ENCODE results near the gene RAPGEF1. TPM values are rescaled to one million over a fixed set of nuclear protein-coding genes. Genes with fewer than 3 reads are reported as not detected.

RAPGEF1 gene
- total and polyA plus RNA-seq, 2 experiments from 2014 or later, result 9.9 to 82.8 TPM

DNA sequence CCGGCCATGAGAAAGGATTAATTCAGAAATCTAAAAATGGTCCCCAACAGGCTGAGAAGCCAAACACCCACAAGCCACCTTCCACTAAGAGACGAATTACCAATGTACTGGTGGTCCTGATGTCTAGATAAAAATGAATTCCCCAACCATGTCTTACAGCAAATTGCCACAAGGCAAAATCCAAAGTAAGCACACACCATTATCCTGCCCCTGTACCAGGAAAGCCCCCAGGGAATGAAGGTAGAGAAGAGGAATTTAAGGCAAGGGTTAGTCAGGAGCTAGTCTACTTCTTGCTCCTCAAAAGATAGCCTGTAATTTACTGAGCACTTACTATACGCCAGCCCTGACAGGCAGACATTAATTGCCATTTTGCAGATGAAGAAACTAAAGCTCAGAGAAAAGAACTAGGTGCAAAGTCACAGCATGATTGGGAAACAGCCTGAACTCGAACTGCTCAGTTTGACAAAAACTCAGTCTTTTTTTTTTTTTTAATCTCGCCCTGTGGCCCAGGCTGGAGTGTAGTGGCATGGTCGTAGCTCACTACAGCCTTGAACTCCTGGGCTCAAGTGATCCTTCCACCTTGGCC lies 64.3 kb downstream of the RAPGEF1 start:
- peaks cover 18% of the 10 kb centered on the region for H3K27me3 Mint-ChIP-seq (ENCODE audit: insufficient read depth, low read depth, poor library complexity)
- H4K20me1 ChIP-seq (replicated peaks; ENCODE audit: insufficient read depth), result no peaks in the 10 kb centered on the region

More for the DNA sequence above, 64.3 kb downstream of the RAPGEF1 start:
- H3K4me1 Mint-ChIP-seq, result peaks cover 79% of the 10 kb centered on the region
- H3K27ac ChIP-seq (ENCODE audit: low read depth), result peak overlapping the region; percentile 72; the same call in 1 of the 2 replicates
- no peaks in the 10 kb centered on the region for H3K36me3 ChIP-seq (ENCODE audit: insufficient read depth)
- peaks cover 69% of the 10 kb centered on the region for H3K4me1 ChIP-seq (ENCODE audit: insufficient read depth)
- peak overlapping the region; percentile 60; the same call in 1 of the 2 replicates for H3K4me2 ChIP-seq
- peaks cover 95% of the 10 kb centered on the region for H3K79me2 ChIP-seq (replicated peaks; ENCODE audit: insufficient read depth)
- H3K9me3 Mint-ChIP-seq, result peaks cover 10% of the 10 kb centered on the region; the same call in 1 of the 3 replicates
- peaks cover 12% of the 10 kb centered on the region; the same call in 1 of the 2 replicates for H3K9me2 ChIP-seq (ENCODE audit: insufficient read depth)
- no peaks in the 10 kb centered on the region for H3K27me3 ChIP-seq (ENCODE audit: insufficient read depth)
- no peak overlapping the region for H3K27ac Mint-ChIP-seq
- H2AFZ ChIP-seq, result no peak overlapping the region
- ATAC-seq (no peak), DNase-seq (ENCODE audit: low spot score) (no peak)
- TF ChIP-seq ETS1 (IDR thresholded peaks at IDR 0.05) (no peak), REST (IDR thresholded peaks at IDR 0.05; ENCODE audit: unreplicated experiment) (no peak), ZNF114 (CRISPR knock-in tag; IDR thresholded peaks at IDR 0.05) (no peak), EZH2 (IDR thresholded peaks at IDR 0.05; ENCODE audit: low read depth, unreplicated experiment) (no peak), ZNF331 (CRISPR knock-in tag; IDR thresholded peaks at IDR 0.05; ENCODE audit: low read depth) (no peak), JUNB (IDR thresholded peaks at IDR 0.05; ENCODE audit: unreplicated experiment) (no peak), EZH2phosphoT487 (IDR thresholded peaks at IDR 0.05; ENCODE audit: unreplicated experiment) (no peak), NANOG (IDR thresholded peaks at IDR 0.05; ENCODE audit: borderline replicate concordance) (no peak), ZNF462 (CRISPR knock-in tag; IDR thresholded peaks at IDR 0.05) (no peak), STAT1 (IDR thresholded peaks at IDR 0.05; ENCODE audit: unreplicated experiment) (no peak)
- H3F3A ChIP-seq (replicated peaks; ENCODE audit: low read depth), result no peaks in the 10 kb centered on the region
- no peak overlapping the region for H3K4me3 Mint-ChIP-seq
- peaks cover 8% of the 10 kb centered on the region for H3K36me3 Mint-ChIP-seq (ENCODE audit: low read depth)
- no peak overlapping the region for H3K4me3 ChIP-seq
